Activated gamma-delta T cell (primary cell): ENCODE measurements around the gene CDCP2.

Experiments
- DNase-seq: peaks from one replicate; lab custom pipeline; 2025; lab: John Stamatoyannopoulos, UW
- total RNA-seq, 2 donors: gene quantifications; one replicate each; lab custom pipeline; 2026; lab: John Stamatoyannopoulos, UW

The CDCP2 gene
- 0 to 0.04 reads per million in 2 donors for total RNA-seq

GRCh38 chr1:54152696-54153095, at the start of gene CDCP2:
TSS of gene CDCP2 (minus strand) at chr1:54153000. CDS start at chr1:54152922, 78 bp downstream.
- DNase-seq: no peak

- DNase-seq: no peak
Observed at GRCh38 chr1:54200519-54200997, 47.8 kb upstream of the CDCP2 start.

- peak; percentile 71 for DNase-seq
Observed at GRCh38 chr1:54199765-54200518, 47.1 kb upstream of the CDCP2 start, which contains the start of the genes CYB5RL and MRPL37. TSS of gene CYB5RL (minus strand) at chr1:54200030. CDS start at chr1:54195616, 4,414 bp downstream. TSS of gene MRPL37 (plus strand) at chr1:54200167. CDS start at chr1:54200244, 77 bp downstream.

- DNase-seq: no peak
Observed at GRCh38 chr1:54199151-54199764, 46.5 kb upstream of the CDCP2 start.

GRCh38 chr1:54193453-54193852, 40.7 kb upstream of the CDCP2 start:
- DNase-seq: no peak

GRCh38 chr1:54191525-54191924, 38.7 kb upstream of the CDCP2 start:
- no peak for DNase-seq

- DNase-seq: no peak
Observed at GRCh38 chr1:54190526-54190925, 37.7 kb upstream of the CDCP2 start.

- no peak for DNase-seq
Observed at GRCh38 chr1:54188291-54188690, 35.5 kb upstream of the CDCP2 start.

GRCh38 chr1:54186056-54186455, 33.3 kb upstream of the CDCP2 start:
- DNase-seq: no peak

- DNase-seq: no peak
Observed at GRCh38 chr1:54180701-54181360, 28.0 kb upstream of the CDCP2 start.

- no peak for DNase-seq
Observed at GRCh38 chr1:54178296-54179070, 25.7 kb upstream of the CDCP2 start.

- no peak for DNase-seq
Observed at GRCh38 chr1:54177726-54178125, 24.9 kb upstream of the CDCP2 start.

- DNase-seq: no peak
Observed at GRCh38 chr1:54176621-54177327, 24.0 kb upstream of the CDCP2 start.

- DNase-seq: no peak
Observed at GRCh38 chr1:54174106-54174505, 21.3 kb upstream of the CDCP2 start.

GRCh38 chr1:54173681-54174080, 20.9 kb upstream of the CDCP2 start:
- DNase-seq: no peak

GRCh38 chr1:54172614-54173599, 20.1 kb upstream of the CDCP2 start:
- DNase-seq: no peak

GRCh38 chr1:54171606-54172005, 18.8 kb upstream of the CDCP2 start:
- DNase-seq: no peak

- DNase-seq: no peak
Observed at GRCh38 chr1:54171016-54171415, 18.2 kb upstream of the CDCP2 start.

GRCh38 chr1:54169068-54169467, 16.3 kb upstream of the CDCP2 start:
- DNase-seq: no peak
